ENCODE results near the gene ERG28. TPM values are rescaled to one million over a fixed set of nuclear protein-coding genes. Genes with fewer than 3 reads are reported as not detected.
A peak's percentile ranks its signal among the peaks of the same experiment; 100 is the strongest.

ERG28 gene
- polyA plus RNA-seq, 3 donors, result 1.6 to 8.2 (median 5.7) TPM

GRCh38 chr14:75607842-75608640, 52.6 kb downstream of the ERG28 start:
- peaks cover 3 to 16% (median 12%) of the 10 kb centered on the region in 7 donors for H3K9me3 Mint-ChIP-seq
- DNase-seq, result no peak
- no peak overlapping the region for H3K9ac ChIP-seq (ENCODE audit: insufficient read depth, low read length, poor library complexity, severe bottlenecking)
- peaks cover 68 to 73% of the 10 kb centered on the region in 2 donors for H3K4me1 ChIP-seq (ENCODE audit: control insufficient read depth in 1 of 2, insufficient read depth in 2 of 2, low read length in 2 of 2)
- peaks cover 71% of the 10 kb centered on the region for H3K4me1 Mint-ChIP-seq
- peaks cover 0 to 8% (median 0%) of the 10 kb centered on the region in 3 donors for H3K27me3 Mint-ChIP-seq (ENCODE audit: low read depth in 3 of 3)
- H3K4me2 ChIP-seq (replicated peaks; ENCODE audit: extremely low read depth, low read length, poor library complexity, severe bottlenecking), result no peak overlapping the region
- H3K36me3 Mint-ChIP-seq, result peaks cover 25 to 34% of the 10 kb centered on the region in 2 donors
- H3K27me3 ChIP-seq (ENCODE audit: control insufficient read depth in 2 of 2, insufficient read depth in 2 of 2, low read length in 2 of 2), result no peaks in the 10 kb centered on the region
- no peaks in the 10 kb centered on the region for H3K36me3 ChIP-seq (replicated peaks in 1 of 2; ENCODE audit: control insufficient read depth in 1 of 2, insufficient read depth in 2 of 2, low read length in 2 of 2)
- peaks cover 9% of the 10 kb centered on the region for H3K79me2 ChIP-seq (ENCODE audit: insufficient read depth, low read length)
- peak overlapping the region in 3 of 7 donors; percentile 28 to 71 (median 33) for H3K27ac Mint-ChIP-seq
- TF ChIP-seq, protein P1, sequence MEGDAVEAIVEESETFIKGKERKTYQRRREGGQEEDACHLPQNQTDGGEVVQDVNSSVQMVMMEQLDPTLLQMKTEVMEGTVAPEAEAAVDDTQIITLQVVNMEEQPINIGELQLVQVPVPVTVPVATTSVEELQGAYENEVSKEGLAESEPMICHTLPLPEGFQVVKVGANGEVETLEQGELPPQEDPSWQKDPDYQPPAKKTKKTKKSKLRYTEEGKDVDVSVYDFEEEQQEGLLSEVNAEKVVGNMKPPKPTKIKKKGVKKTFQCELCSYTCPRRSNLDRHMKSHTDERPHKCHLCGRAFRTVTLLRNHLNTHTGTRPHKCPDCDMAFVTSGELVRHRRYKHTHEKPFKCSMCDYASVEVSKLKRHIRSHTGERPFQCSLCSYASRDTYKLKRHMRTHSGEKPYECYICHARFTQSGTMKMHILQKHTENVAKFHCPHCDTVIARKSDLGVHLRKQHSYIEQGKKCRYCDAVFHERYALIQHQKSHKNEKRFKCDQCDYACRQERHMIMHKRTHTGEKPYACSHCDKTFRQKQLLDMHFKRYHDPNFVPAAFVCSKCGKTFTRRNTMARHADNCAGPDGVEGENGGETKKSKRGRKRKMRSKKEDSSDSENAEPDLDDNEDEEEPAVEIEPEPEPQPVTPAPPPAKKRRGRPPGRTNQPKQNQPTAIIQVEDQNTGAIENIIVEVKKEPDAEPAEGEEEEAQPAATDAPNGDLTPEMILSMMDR (IDR thresholded peaks at IDR 0.05), result no peak
- H2AFZ ChIP-seq (ENCODE audit: insufficient read depth, low read depth, low read length, poor library complexity, severe bottlenecking), result no peak overlapping the region
- no peaks in the 10 kb centered on the region for H4K20me1 ChIP-seq (ENCODE audit: insufficient read depth, low read length)
- no peak overlapping the region for H3K4me3 Mint-ChIP-seq
- intact Hi-C loops (cut with micrococcal nuclease), result no loop called here
- H3K27ac ChIP-seq (ENCODE audit: low read depth in 1 of 2, low read length in 2 of 2), result no peak overlapping the region
- no peak overlapping the region for H3K4me3 ChIP-seq (replicated peaks in 1 of 3; ENCODE audit: low read depth in 2 of 3, low read length in 3 of 3)
- WGBS (ENCODE audit: insufficient coverage), result 98% methylated on average over 6 of the region's 12 CpGs
- H3K9me3 ChIP-seq (replicated peaks in 1 of 2; ENCODE audit: control insufficient read depth in 1 of 2, insufficient read depth in 1 of 2, low read length in 2 of 2), result peaks cover 10 to 15% of the 10 kb centered on the region in 2 donors

DNA sequence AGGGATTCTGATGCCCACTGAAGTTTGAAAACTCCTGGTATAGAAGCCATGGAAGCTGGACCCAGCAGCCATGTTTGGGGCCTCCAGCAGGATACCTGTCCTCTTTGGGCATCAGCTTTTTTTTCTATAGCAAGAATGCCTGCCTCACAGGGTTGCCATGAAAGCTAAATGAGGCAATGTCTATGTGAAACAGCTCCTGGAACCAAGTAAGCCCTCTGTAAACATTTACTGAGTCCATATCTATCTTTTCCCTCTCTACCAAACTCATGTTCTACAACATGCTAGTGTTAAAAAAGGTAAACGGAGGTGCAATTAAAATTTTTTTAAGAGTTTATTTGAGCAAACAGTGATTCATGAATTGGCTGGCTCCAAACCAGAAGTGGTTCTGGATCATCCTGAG, 53.6 kb downstream of the ERG28 start:
- H3K9ac ChIP-seq (ENCODE audit: insufficient read depth, low read length, poor library complexity, severe bottlenecking), result no peak overlapping the region

More for the DNA sequence above, 53.6 kb downstream of the ERG28 start:
- Mint-ChIP-seq H3K27me3 (ENCODE audit: low read depth in 3 of 3) (peaks cover 0 to 8% (median 0%) of the 10 kb centered on the region in 3 donors), H3K36me3 (peaks cover 18 to 27% of the 10 kb centered on the region in 2 donors), H3K4me1 (peaks cover 74% of the 10 kb centered on the region), H3K4me3 (no peak overlapping the region), H3K9me3 (peaks cover 3 to 15% (median 12%) of the 10 kb centered on the region in 7 donors), H3K27ac (peak overlapping the region in 3 of 7 donors; percentile 27 to 73 (median 58))
- Histone ChIP-seq H2AFZ (ENCODE audit: insufficient read depth, low read depth, low read length, poor library complexity, severe bottlenecking) (no peak overlapping the region), H3K9me3 (replicated peaks in 1 of 2; ENCODE audit: control insufficient read depth in 1 of 2, insufficient read depth in 1 of 2, low read length in 2 of 2) (peaks cover 10 to 15% of the 10 kb centered on the region in 2 donors), H4K20me1 (ENCODE audit: insufficient read depth, low read length) (no peaks in the 10 kb centered on the region), H3K27me3 (ENCODE audit: control insufficient read depth in 2 of 2, insufficient read depth in 2 of 2, low read length in 2 of 2) (no peaks in the 10 kb centered on the region), H3K4me1 (ENCODE audit: control insufficient read depth in 1 of 2, insufficient read depth in 2 of 2, low read length in 2 of 2) (peaks cover 74 to 76% of the 10 kb centered on the region in 2 donors), H3K4me3 (replicated peaks in 1 of 3; ENCODE audit: low read depth in 2 of 3, low read length in 3 of 3) (no peak overlapping the region), H3K79me2 (ENCODE audit: insufficient read depth, low read length) (peaks cover 7% of the 10 kb centered on the region), H3K4me2 (replicated peaks; ENCODE audit: extremely low read depth, low read length, poor library complexity, severe bottlenecking) (no peak overlapping the region), H3K27ac (ENCODE audit: low read depth in 1 of 2, low read length in 2 of 2) (no peak overlapping the region), H3K36me3 (replicated peaks in 1 of 2; ENCODE audit: control insufficient read depth in 1 of 2, insufficient read depth in 2 of 2, low read length in 2 of 2) (no peaks in the 10 kb centered on the region)
- 100% methylated on average over 1 of the region's 1 CpG for whole genome bisulfite sequencing (ENCODE audit: insufficient coverage)
- TF ChIP-seq, protein P1 (IDR thresholded peaks at IDR 0.05), result no peak
- intact Hi-C loops (cut with micrococcal nuclease), result no loop called here
- no peak for DNase-seq
